GM23338 (cell line): Measurements from ENCODE around the gene ZNF217. TPM values are rescaled to one million over a fixed set of nuclear protein-coding genes. Genes with fewer than 3 reads are reported as not detected.
"Not testable (repeated sequence)": the region's sequence is repeated elsewhere in the genome, so short reads cannot be mapped to it uniquely, and the experiment has no call there.

Experiments used
- ATAC-seq: fragments of 200-7000 bp; cut with Tn5 transposase; 3 replicates; pipeline ENCODE4 v1.9.1; 2020
- DNase-seq: peaks from one replicate; pipeline ENCODE4 v3.0.0-alpha.2; 2015; ENCODE audit warnings: low spot score
- H2AFZ ChIP-seq: fragments of 200-600 bp; sonication (generic); 2 replicates; pipeline ENCODE4 v1.8.0; 2016; ENCODE audit warnings: antibody characterized with exemption, mild to moderate bottlenecking, moderate library complexity
- H3F3A ChIP-seq: fragments of 200-600 bp; sonication (generic); replicated peaks from 2 replicates; pipeline ENCODE4 v1.8.0; 2017; ENCODE audit warnings: antibody characterized with exemption, mixed run types, low read depth
- H3K27ac ChIP-seq: fragments of 200-600 bp; sonication (generic); 2 replicates; pipeline ENCODE4 v1.6.1; 2016; ENCODE audit warnings: low read depth
- H3K27me3 ChIP-seq: fragments of 200-600 bp; sonication (generic); 2 replicates; pipeline ENCODE4 v1.8.0; 2016; ENCODE audit warnings: mild to moderate bottlenecking, mixed run types, moderate library complexity; ENCODE audit not compliant: insufficient read depth
- H3K36me3 ChIP-seq: fragments of 200-600 bp; sonication (generic); 2 replicates; pipeline ENCODE4 v1.8.0; 2016; ENCODE audit warnings: mild to moderate bottlenecking; ENCODE audit not compliant: insufficient read depth
- H3K4me1 ChIP-seq: fragments of 200-600 bp; sonication (generic); 2 replicates; pipeline ENCODE4 v1.8.0; 2016; ENCODE audit warnings: mild to moderate bottlenecking, moderate library complexity; ENCODE audit not compliant: insufficient read depth
- H3K4me2 ChIP-seq: fragments of 200-600 bp; sonication (generic); 2 replicates; pipeline ENCODE4 v1.7.1; 2017; ENCODE audit warnings: mixed run types
- H3K4me3 ChIP-seq: fragments of 200-600 bp; sonication (generic); 2 replicates; pipeline ENCODE4 v1.6.1; 2016; ENCODE audit warnings: mixed run types
- H3K79me2 ChIP-seq: fragments of 200-600 bp; sonication (generic); replicated peaks from 2 replicates; pipeline ENCODE4 v1.8.0; 2017; ENCODE audit warnings: mild to moderate bottlenecking; ENCODE audit not compliant: insufficient read depth
- H3K9me2 ChIP-seq: fragments of 200-600 bp; sonication (generic); 2 replicates; pipeline ENCODE4 v1.8.0; 2017; ENCODE audit not compliant: insufficient read depth
- H4K20me1 ChIP-seq: fragments of 200-600 bp; sonication (generic); replicated peaks from 2 replicates; pipeline ENCODE4 v1.8.0; 2017; ENCODE audit warnings: mild to moderate bottlenecking; ENCODE audit not compliant: insufficient read depth
- H3K27ac Mint-ChIP-seq: 2 replicates; pipeline ENCODE4 v1.8.0; 2020; ENCODE audit warnings: inconsistent platforms, mild to moderate bottlenecking, moderate library complexity, mixed read lengths
- H3K27me3 Mint-ChIP-seq: 3 replicates; pipeline ENCODE4 v1.8.0; 2022; ENCODE audit warnings: low read depth, mild to moderate bottlenecking, moderate library complexity, mixed read lengths, inconsistent platforms; ENCODE audit not compliant: insufficient read depth, poor library complexity
- H3K36me3 Mint-ChIP-seq: 3 replicates; pipeline ENCODE4 v1.8.0; 2021; ENCODE audit warnings: low read depth, mild to moderate bottlenecking, inconsistent platforms, moderate library complexity, mixed read lengths
- H3K4me1 Mint-ChIP-seq: 3 replicates; pipeline ENCODE4 v1.8.0; 2020; ENCODE audit warnings: mild to moderate bottlenecking, inconsistent platforms, mixed read lengths
- H3K4me3 Mint-ChIP-seq: 3 replicates; pipeline ENCODE4 v1.8.0; 2021; ENCODE audit warnings: moderate library complexity, mild to moderate bottlenecking, inconsistent platforms, mixed read lengths
- H3K9me3 Mint-ChIP-seq: 3 replicates; pipeline ENCODE4 v1.8.0; 2020; ENCODE audit warnings: moderate library complexity, mild to moderate bottlenecking, inconsistent platforms, mixed read lengths
- EZH2 ChIP-seq: fragments of 200-600 bp; sonication (generic); IDR thresholded peaks from one replicate; pipeline ENCODE4 v1.8.0; 2017; ENCODE audit warnings: antibody characterized with exemption, mild to moderate bottlenecking, low read depth; ENCODE audit not compliant: unreplicated experiment
- EZH2phosphoT487 ChIP-seq: fragments of 200-600 bp; sonication (generic); IDR thresholded peaks from one replicate; pipeline ENCODE4 v1.8.1; 2018; ENCODE audit warnings: antibody characterized with exemption; ENCODE audit not compliant: unreplicated experiment
- POLR2AphosphoS5 ChIP-seq: IDR thresholded peaks from 2 replicates; pipeline ENCODE4 v1.6.1; 2016; ENCODE audit warnings: antibody characterized with exemption, low read depth
- REST ChIP-seq: IDR thresholded peaks from one replicate; pipeline ENCODE4 v1.6.1; 2018; ENCODE audit warnings: antibody characterized with exemption; ENCODE audit not compliant: unreplicated experiment
- STAT1 ChIP-seq: IDR thresholded peaks from one replicate; pipeline ENCODE4 v1.6.1; 2016; ENCODE audit warnings: antibody characterized with exemption; ENCODE audit not compliant: unreplicated experiment
- ZNF114 ChIP-seq: fragments of 250-450 bp; sonication (Bioruptor Pico); IDR thresholded peaks from 2 replicates; pipeline ENCODE4 v1.5.0; 2020; ENCODE audit warnings: mild to moderate bottlenecking, moderate library complexity
- ZNF331 ChIP-seq: fragments of 250-450 bp; sonication (Bioruptor Pico); IDR thresholded peaks from 2 replicates; pipeline ENCODE4 v1.5.0; 2020; ENCODE audit warnings: low read depth, mild to moderate bottlenecking, moderate library complexity
- polyA plus RNA-seq: library from polyadenylated mRNA; unstranded; fragments of >200 nt; fragmentation: Nextera tagmentation; extraction: Ambion mirVana; gene quantifications from 2 replicates; pipeline ENCODE4 v1.2.1, GENCODE V29; 2016
- total RNA-seq: library from RNA; depleted of rRNA; stranded (reverse); fragments of >200 nt; shearing (Covaris generic); gene quantifications from 2 replicates; pipeline ENCODE4 v1.2.3, GENCODE V29; 2014

Gene ZNF217
- total and polyA plus RNA-seq, 2 experiments from 2014 or later = 32.8 to 78.0 TPM

- TF ChIP-seq REST (no peak), ZNF114 (CRISPR knock-in tag) (no peak), ZNF331 (CRISPR knock-in tag) (no peak), STAT1 (no peak), EZH2 (no peak)
Observed at GRCh38 chr20:53631909-53632662, 38.4 kb upstream of the ZNF217 start (continued).

GRCh38 chr20:53629436-53629835, 35.8 kb upstream of the ZNF217 start:
- TF ChIP-seq EZH2phosphoT487 (no peak), STAT1 (no peak), POLR2AphosphoS5 (no peak)
- no peaks in the 10 kb centered on the region for H3K9me2 ChIP-seq
- no peak overlapping the region for H3K4me3 ChIP-seq
- ATAC-seq (no peak), DNase-seq (no peak)
- Mint-ChIP-seq H3K27ac (no peak overlapping the region), H3K9me3 (no peaks in the 10 kb centered on the region; the same call in 2 of the 3 replicates), H3K27me3 (peaks cover 6% of the 10 kb centered on the region), H3K4me1 (0 out of 3 replicates have a peak, but pooled peaks cover 2% of the 10 kb centered on the region), H3K36me3 (no peaks in the 10 kb centered on the region), H3K4me3 (no peak overlapping the region)
- no peaks in the 10 kb centered on the region for H3K27me3 ChIP-seq
- H4K20me1 ChIP-seq = no peaks in the 10 kb centered on the region
- H3K4me2 ChIP-seq = no peak overlapping the region
- no peaks in the 10 kb centered on the region for H3F3A ChIP-seq
- H2AFZ ChIP-seq = no peak overlapping the region
- no peak overlapping the region for H3K27ac ChIP-seq
- H3K79me2 ChIP-seq = no peaks in the 10 kb centered on the region
- no peaks in the 10 kb centered on the region for H3K4me1 ChIP-seq
- no peaks in the 10 kb centered on the region for H3K36me3 ChIP-seq

DNA sequence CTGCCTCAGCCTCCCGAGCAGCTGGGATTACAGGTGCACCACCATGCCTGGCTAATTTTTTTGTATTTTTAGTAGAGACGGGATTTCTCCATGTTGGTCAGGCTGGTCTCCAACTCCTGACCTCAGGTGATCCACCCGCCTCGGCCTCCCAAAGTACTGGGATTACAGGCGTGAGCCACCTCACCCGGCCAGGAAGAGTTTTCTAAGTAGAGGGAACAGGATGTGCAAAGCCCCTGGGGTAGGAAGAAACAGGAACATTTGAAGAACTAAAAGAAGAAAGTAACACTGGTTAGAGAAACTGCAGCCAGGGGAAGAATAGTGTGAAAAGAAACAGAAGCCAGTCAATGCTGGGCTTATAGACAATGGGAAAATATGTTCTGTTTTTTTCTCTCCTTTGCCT, 35.1 kb upstream of the ZNF217 start:
- not testable (repeated sequence) for H4K20me1 ChIP-seq, H3K27ac Mint-ChIP-seq, H3K4me3 ChIP-seq, H3K4me2 ChIP-seq, H3K27me3 Mint-ChIP-seq, H3K4me3 Mint-ChIP-seq, H3K4me1 Mint-ChIP-seq, H3K27me3 ChIP-seq, H3K9me2 ChIP-seq, H2AFZ ChIP-seq, H3K36me3 ChIP-seq, H3K79me2 ChIP-seq, ATAC-seq, DNase-seq, H3K4me1 ChIP-seq, H3F3A ChIP-seq, H3K36me3 Mint-ChIP-seq, H3K9me3 Mint-ChIP-seq, H3K27ac ChIP-seq
